Type B pancreatic cell (in vitro differentiated cells): ENCODE measurements around the gene LRPPRC. TPM values are rescaled to one million over a fixed set of nuclear protein-coding genes. Genes with fewer than 3 reads are reported as not detected.

Source experiments
- DNase-seq: peaks from one replicate; pipeline ENCODE4 v3.0.0; 2021; ENCODE audit warnings: mixed read lengths; ENCODE audit not compliant: unreplicated experiment; ENCODE audit errors: extremely low spot score
- H3K27ac Mint-ChIP-seq: 2 replicates; pipeline ENCODE4 v1.8.0; 2021; ENCODE audit warnings: mild to moderate bottlenecking, mixed read lengths
- H3K27me3 Mint-ChIP-seq: 2 replicates; pipeline ENCODE4 v1.8.0; 2021; ENCODE audit warnings: mixed read lengths
- H3K36me3 Mint-ChIP-seq: 2 replicates; pipeline ENCODE4 v1.8.0; 2021; ENCODE audit warnings: mixed read lengths
- H3K4me1 Mint-ChIP-seq: one replicate; pipeline ENCODE4 v1.8.0; 2021; ENCODE audit warnings: mixed read lengths; ENCODE audit not compliant: unreplicated experiment
- H3K4me3 Mint-ChIP-seq: 2 replicates; pipeline ENCODE4 v1.8.0; 2021; ENCODE audit warnings: mild to moderate bottlenecking, mixed read lengths
- H3K9me3 Mint-ChIP-seq: 2 replicates; pipeline ENCODE4 v1.8.0; 2021; ENCODE audit warnings: mixed read lengths
- CTCF ChIP-seq: fragments of 200-600 bp; sonication (generic); conservative IDR thresholded peaks from 2 replicates; pipeline ENCODE4 v1.5.0; 2021; ENCODE audit warnings: antibody characterized with exemption, mild to moderate bottlenecking
- total RNA-seq: library from RNA; stranded (reverse); gene quantifications from 2 replicates; pipeline ENCODE4 v1.2.1, GENCODE V29; 2021; ENCODE audit warnings: low replicate concordance

LRPPRC gene
- total RNA-seq, 1 donor from 2014 or later: 117 TPM

- DNase-seq: no peak
- H3K27me3 Mint-ChIP-seq: no peaks in the 10 kb centered on the region
- no peak overlapping the region for H3K27ac Mint-ChIP-seq
- H3K4me1 Mint-ChIP-seq: peaks cover 12% of the 10 kb centered on the region
- peaks cover 32% of the 10 kb centered on the region for H3K36me3 Mint-ChIP-seq
- no peak for TF ChIP-seq CTCF
- no peaks in the 10 kb centered on the region for H3K9me3 Mint-ChIP-seq
- H3K4me3 Mint-ChIP-seq: no peak overlapping the region
These were observed 98.3 kb downstream of the LRPPRC start for GRCh38 chr2:43897492-43897891.

- TF ChIP-seq CTCF: no peak
- Mint-ChIP-seq H3K4me3 (no peak overlapping the region), H3K4me1 (peaks cover 12% of the 10 kb centered on the region), H3K36me3 (peaks cover 36% of the 10 kb centered on the region), H3K9me3 (no peaks in the 10 kb centered on the region), H3K27me3 (no peaks in the 10 kb centered on the region), H3K27ac (no peak overlapping the region)
- DNase-seq: no peak
These were observed 98.9 kb downstream of the LRPPRC start for GRCh38 chr2:43896906-43897305.

- no peak for DNase-seq
- no peak for TF ChIP-seq CTCF
- H3K4me3 Mint-ChIP-seq: no peak overlapping the region
- H3K36me3 Mint-ChIP-seq: peaks cover 46% of the 10 kb centered on the region
- H3K27me3 Mint-ChIP-seq: no peaks in the 10 kb centered on the region
- peaks cover 12% of the 10 kb centered on the region for H3K4me1 Mint-ChIP-seq
- no peak overlapping the region for H3K27ac Mint-ChIP-seq
- H3K9me3 Mint-ChIP-seq: no peaks in the 10 kb centered on the region
These were observed 101.0 kb downstream of the LRPPRC start for GRCh38 chr2:43894743-43895142.

GRCh38 chr2:43890855-43891254 lies 104.9 kb downstream of the LRPPRC start:
- Mint-ChIP-seq H3K4me3 (no peak overlapping the region), H3K27me3 (no peaks in the 10 kb centered on the region), H3K27ac (no peak overlapping the region), H3K9me3 (no peaks in the 10 kb centered on the region), H3K4me1 (no peaks in the 10 kb centered on the region), H3K36me3 (peaks cover 55% of the 10 kb centered on the region)
- no peak for TF ChIP-seq CTCF
- DNase-seq: no peak

- DNase-seq: no peak
- Mint-ChIP-seq H3K27ac (no peak overlapping the region), H3K36me3 (peaks cover 50% of the 10 kb centered on the region), H3K27me3 (no peaks in the 10 kb centered on the region), H3K9me3 (no peaks in the 10 kb centered on the region), H3K4me3 (no peak overlapping the region), H3K4me1 (peaks cover 5% of the 10 kb centered on the region)
- TF ChIP-seq CTCF: no peak
These were observed 106.4 kb downstream of the LRPPRC start for GRCh38 chr2:43889416-43889815.

GRCh38 chr2:43887176-43887575 lies 108.6 kb downstream of the LRPPRC start:
- Mint-ChIP-seq H3K27me3 (no peaks in the 10 kb centered on the region), H3K4me1 (peaks cover 5% of the 10 kb centered on the region), H3K36me3 (peaks cover 38% of the 10 kb centered on the region), H3K9me3 (no peaks in the 10 kb centered on the region), H3K27ac (no peak overlapping the region), H3K4me3 (no peak overlapping the region)
- no peak for DNase-seq
- no peak for TF ChIP-seq CTCF
